ENCODE results near the gene LSP1. TPM values are rescaled to one million over a fixed set of nuclear protein-coding genes. Genes with fewer than 3 reads are reported as not detected.
"Not testable (repeated sequence)": the region's sequence is repeated elsewhere in the genome, so short reads cannot be mapped to it uniquely, and the experiment has no call there.

Gene LSP1
- total and polyA plus RNA-seq, 2 donors from 2014 or later: 8.4 to 26.1 TPM

DNA sequence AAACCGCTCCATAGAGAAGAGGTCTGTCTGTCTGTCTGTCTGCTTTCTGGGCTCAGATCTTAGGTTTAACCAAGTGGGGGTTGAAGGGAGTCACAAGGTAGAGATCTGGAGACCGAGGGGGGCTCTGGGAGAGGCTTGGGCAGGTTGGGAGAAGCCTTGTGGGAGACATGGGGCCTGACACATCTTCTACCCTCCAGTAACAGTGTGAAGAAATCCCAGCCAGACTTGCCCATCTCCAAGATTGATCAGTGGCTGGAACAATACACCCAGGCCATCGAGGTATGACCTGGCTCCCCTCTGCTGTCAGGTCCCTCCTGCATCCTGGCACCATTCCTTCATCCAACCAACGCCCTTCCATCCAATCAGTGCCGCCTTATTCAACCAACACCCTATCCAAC, 31.4 kb downstream of the LSP1 start:
- H3K9ac ChIP-seq (ENCODE audit: low read length in 3 of 3): no peak overlapping the region
- intact Hi-C loops (cut with DNase I): no loop called here
- H3K27me3 ChIP-seq (ENCODE audit: control insufficient read depth, insufficient read depth, low read length): no peaks in the 10 kb centered on the region
- H3K4me3 ChIP-seq (ENCODE audit: low read length in 3 of 3): no peak overlapping the region
- no peaks in the 10 kb centered on the region for H3K36me3 ChIP-seq (ENCODE audit: control insufficient read depth in 2 of 3, insufficient read depth in 3 of 3, low read length in 3 of 3)
- DNase-seq (peak in 2 of 5 donors; percentile 13 to 17), FAIRE-seq (no peak)
- no peaks in the 10 kb centered on the region for H3K9me3 ChIP-seq (ENCODE audit: control insufficient read depth in 2 of 3, insufficient read depth in 1 of 3, low read length in 3 of 3)
- TF ChIP-seq, protein P1, sequence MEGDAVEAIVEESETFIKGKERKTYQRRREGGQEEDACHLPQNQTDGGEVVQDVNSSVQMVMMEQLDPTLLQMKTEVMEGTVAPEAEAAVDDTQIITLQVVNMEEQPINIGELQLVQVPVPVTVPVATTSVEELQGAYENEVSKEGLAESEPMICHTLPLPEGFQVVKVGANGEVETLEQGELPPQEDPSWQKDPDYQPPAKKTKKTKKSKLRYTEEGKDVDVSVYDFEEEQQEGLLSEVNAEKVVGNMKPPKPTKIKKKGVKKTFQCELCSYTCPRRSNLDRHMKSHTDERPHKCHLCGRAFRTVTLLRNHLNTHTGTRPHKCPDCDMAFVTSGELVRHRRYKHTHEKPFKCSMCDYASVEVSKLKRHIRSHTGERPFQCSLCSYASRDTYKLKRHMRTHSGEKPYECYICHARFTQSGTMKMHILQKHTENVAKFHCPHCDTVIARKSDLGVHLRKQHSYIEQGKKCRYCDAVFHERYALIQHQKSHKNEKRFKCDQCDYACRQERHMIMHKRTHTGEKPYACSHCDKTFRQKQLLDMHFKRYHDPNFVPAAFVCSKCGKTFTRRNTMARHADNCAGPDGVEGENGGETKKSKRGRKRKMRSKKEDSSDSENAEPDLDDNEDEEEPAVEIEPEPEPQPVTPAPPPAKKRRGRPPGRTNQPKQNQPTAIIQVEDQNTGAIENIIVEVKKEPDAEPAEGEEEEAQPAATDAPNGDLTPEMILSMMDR (IDR thresholded peaks at IDR 0.05; ENCODE audit: borderline replicate concordance, extremely low read depth, insufficient read depth): no peak
- H3K27ac ChIP-seq (ENCODE audit: low read depth in 2 of 2, low read length in 2 of 2): no peak overlapping the region
- no peaks in the 10 kb centered on the region for H3K4me1 ChIP-seq (ENCODE audit: control insufficient read depth in 2 of 3, insufficient read depth in 2 of 3, low read depth in 1 of 3, low read length in 3 of 3)

GRCh38 chr11:1886551-1886950, 33.7 kb downstream of the LSP1 start:
- DNase-seq; H3K4me1 ChIP-seq (ENCODE audit: control insufficient read depth in 2 of 3, insufficient read depth in 2 of 3, low read depth in 1 of 3, low read length in 3 of 3); H3K27me3 ChIP-seq (ENCODE audit: control insufficient read depth, insufficient read depth, low read length); FAIRE-seq; intact Hi-C loops (cut with DNase I); H3K27ac ChIP-seq (ENCODE audit: low read depth in 2 of 2, low read length in 2 of 2); H3K36me3 ChIP-seq (ENCODE audit: control insufficient read depth in 2 of 3, insufficient read depth in 3 of 3, low read length in 3 of 3); H3K4me3 ChIP-seq (ENCODE audit: low read length in 3 of 3); H3K9ac ChIP-seq (ENCODE audit: low read length in 3 of 3); H3K9me3 ChIP-seq (ENCODE audit: control insufficient read depth in 2 of 3, insufficient read depth in 1 of 3, low read length in 3 of 3): not testable (repeated sequence)

- Histone ChIP-seq H3K36me3 (ENCODE audit: control insufficient read depth in 2 of 3, insufficient read depth in 3 of 3, low read length in 3 of 3) (no peaks in the 10 kb centered on the region), H3K27ac (ENCODE audit: low read depth in 2 of 2, low read length in 2 of 2) (no peak overlapping the region)
These were observed 34.8 kb downstream of the LSP1 start for GRCh38 chr11:1887451-1888346.

DNA sequence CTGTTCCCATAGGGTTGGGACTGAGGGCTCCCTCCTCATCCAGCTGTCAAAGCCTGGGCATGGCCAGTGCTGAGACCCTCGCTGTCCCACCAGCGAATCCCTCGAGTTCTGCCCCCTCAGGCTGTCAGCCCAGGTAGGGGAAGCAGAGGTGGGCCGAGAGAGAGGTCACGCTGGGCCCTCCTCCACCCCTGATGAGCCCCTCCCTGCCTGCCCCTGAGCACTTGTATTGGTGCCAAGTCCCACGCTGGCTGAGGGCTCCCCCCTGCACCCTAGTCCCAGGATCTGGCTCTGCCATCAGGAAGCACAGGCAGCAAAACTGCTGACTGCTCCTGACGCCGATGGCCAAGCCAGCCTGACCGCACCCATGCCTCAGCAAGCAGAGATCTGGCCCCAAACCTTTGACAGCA, 35.5 kb downstream of the LSP1 start:
- H3K27me3 ChIP-seq (ENCODE audit: control insufficient read depth, insufficient read depth, low read length): no peaks in the 10 kb centered on the region
- no peak for FAIRE-seq
- H3K9ac ChIP-seq (ENCODE audit: low read length in 3 of 3): no peak overlapping the region
- H3K27ac ChIP-seq (ENCODE audit: low read depth in 2 of 2, low read length in 2 of 2): no peak overlapping the region
- no peaks in the 10 kb centered on the region for H3K4me1 ChIP-seq (ENCODE audit: control insufficient read depth in 2 of 3, insufficient read depth in 2 of 3, low read depth in 1 of 3, low read length in 3 of 3)
- TF ChIP-seq, protein P1 (IDR thresholded peaks at IDR 0.05; ENCODE audit: borderline replicate concordance, extremely low read depth, insufficient read depth): no peak
- peak in 1 of 5 donors; percentile 68 for DNase-seq
- intact Hi-C loops (cut with DNase I): no loop called here
- H3K4me3 ChIP-seq (ENCODE audit: low read length in 3 of 3): no peak overlapping the region
- H3K9me3 ChIP-seq (ENCODE audit: control insufficient read depth in 2 of 3, insufficient read depth in 1 of 3, low read length in 3 of 3): no peaks in the 10 kb centered on the region
- no peaks in the 10 kb centered on the region for H3K36me3 ChIP-seq (ENCODE audit: control insufficient read depth in 2 of 3, insufficient read depth in 3 of 3, low read length in 3 of 3)

More at GRCh38 chr11:1887451-1888346, 34.8 kb downstream of the LSP1 start:
- no peaks in the 10 kb centered on the region for H3K4me1 ChIP-seq (ENCODE audit: control insufficient read depth in 2 of 3, insufficient read depth in 2 of 3, low read depth in 1 of 3, low read length in 3 of 3)
- intact Hi-C loops (cut with DNase I): no loop called here
- no peak overlapping the region for H3K4me3 ChIP-seq (ENCODE audit: low read length in 3 of 3)
- H3K9ac ChIP-seq (ENCODE audit: low read length in 3 of 3): no peak overlapping the region
- DNase-seq (peak in 1 of 5 donors; percentile 56), FAIRE-seq (no peak)
- TF ChIP-seq, protein P1 (IDR thresholded peaks at IDR 0.05; ENCODE audit: borderline replicate concordance, extremely low read depth, insufficient read depth): no peak
- H3K9me3 ChIP-seq (ENCODE audit: control insufficient read depth in 2 of 3, insufficient read depth in 1 of 3, low read length in 3 of 3): no peaks in the 10 kb centered on the region
- no peaks in the 10 kb centered on the region for H3K27me3 ChIP-seq (ENCODE audit: control insufficient read depth, insufficient read depth, low read length)
